GM19023 (cell line): ENCODE data around the gene ALS2CL.

ENCODE experiments used
- ATAC-seq: cut with Tn5 transposase; IDR thresholded peaks from one replicate; pipeline ENCODE4 v1.9.1; 2021; ENCODE audit warnings: mild to moderate bottlenecking, moderate library complexity; ENCODE audit not compliant: unreplicated experiment

ALS2CL gene

GRCh38 chr3:46667061-46667621, 26.3 kb downstream of the ALS2CL start:
- ATAC-seq, result no peak

- no peak for ATAC-seq
Measured at GRCh38 chr3:46666453-46666845, 27.0 kb downstream of the ALS2CL start.

GRCh38 chr3:46665763-46666452, 27.6 kb downstream of the ALS2CL start:
- ATAC-seq, result no peak

GRCh38 chr3:46664971-46665762, 28.3 kb downstream of the ALS2CL start:
- ATAC-seq, result no peak

- ATAC-seq, result no peak
Measured at GRCh38 chr3:46664188-46664970, 29.1 kb downstream of the ALS2CL start.

- no peak for ATAC-seq
Measured at GRCh38 chr3:46663591-46664135, 29.8 kb downstream of the ALS2CL start.

GRCh38 chr3:46662771-46663551, 30.5 kb downstream of the ALS2CL start:
- ATAC-seq, result no peak

GRCh38 chr3:46661776-46662766, 31.4 kb downstream of the ALS2CL start:
- no peak for ATAC-seq

GRCh38 chr3:46660543-46661523, 32.6 kb downstream of the ALS2CL start:
- no peak for ATAC-seq

- no peak for ATAC-seq
Measured at GRCh38 chr3:46660003-46660402, 33.5 kb downstream of the ALS2CL start.

- ATAC-seq, result no peak
Measured at GRCh38 chr3:46659285-46659684, 34.2 kb downstream of the ALS2CL start.

- no peak for ATAC-seq
Measured at GRCh38 chr3:46656778-46657556, 36.5 kb downstream of the ALS2CL start.

- no peak for ATAC-seq
Measured at GRCh38 chr3:46655271-46655670, 38.2 kb downstream of the ALS2CL start.

GRCh38 chr3:46651084-46651483, 42.4 kb downstream of the ALS2CL start:
- no peak for ATAC-seq

- no peak for ATAC-seq
Measured at GRCh38 chr3:46649436-46649835, 44.0 kb downstream of the ALS2CL start.

GRCh38 chr3:46648096-46648495, 45.4 kb downstream of the ALS2CL start:
- no peak for ATAC-seq

GRCh38 chr3:46646700-46647099, 46.8 kb downstream of the ALS2CL start:
- ATAC-seq, result no peak
